Gastroesophageal sphincter (tissue), 4 donors: ENCODE results near the gene LTBP2. TPM values are rescaled to one million over a fixed set of nuclear protein-coding genes. Genes with fewer than 3 reads are reported as not detected.
A peak's percentile ranks its signal among the peaks of the same experiment; 100 is the strongest.

Source experiments
- ATAC-seq: fragments of 150-250 bp; one replicate; pipeline ENCODE4 v1.9.1; 2016; ENCODE audit warnings: mild to moderate bottlenecking, moderate library complexity
- H3K27ac ChIP-seq, 4 donors: fragments of 200-600 bp; sonication (generic) in 3 of 4; 1 replicate in 3 of 4; 2 replicates in 1 of 4; pipeline ENCODE4 v1.5.1; 2016 to 2019
- H3K27me3 ChIP-seq: fragments of 200-600 bp; sonication (generic); one replicate; pipeline ENCODE4 v1.5.1; 2019
- H3K36me3 ChIP-seq, 2 donors: fragments of 200-600 bp; sonication (generic); one replicate each; pipeline ENCODE4 v1.5.1; 2019; ENCODE audit warnings: control low read depth in 1 of 2
- H3K4me1 ChIP-seq, 3 donors: fragments of 200-600 bp; sonication (generic); 1 replicate in 2 of 3; 2 replicates in 1 of 3; pipeline ENCODE4 v1.5.1; 2016 to 2019; ENCODE audit warnings: control low read depth in 2 of 3
- H3K4me3 ChIP-seq, 2 donors: fragments of 200-600 bp; sonication (generic); one replicate each; pipeline ENCODE4 v1.5.1; 2019; ENCODE audit warnings: mild to moderate bottlenecking in 1 of 2, moderate library complexity in 1 of 2
- H3K9me3 ChIP-seq, 3 donors: fragments of 200-600 bp; sonication (generic); one replicate each; pipeline ENCODE4 v1.5.1; 2017 to 2019; ENCODE audit warnings: control low read depth in 2 of 3
- CTCF ChIP-seq, 4 experiments: fragments of 200-600 bp in 2 of 4; fragments of 450-650 bp in 2 of 4; sonication (generic) in 1 of 4; IDR thresholded peaks; one replicate each; pipeline ENCODE4 v1.5.1; 2017 to 2019; ENCODE audit warnings: antibody characterized with exemption in 4 of 4, mild to moderate bottlenecking in 2 of 4, moderate library complexity in 2 of 4
- EP300 ChIP-seq: sonication (generic); formaldehyde crosslinking; IDR thresholded peaks from one replicate; pipeline ENCODE4 v1.6.1; 2017; ENCODE audit warnings: antibody characterized with exemption, mild to moderate bottlenecking
- POLR2A ChIP-seq, 2 donors: fragments of 450-650 bp; IDR thresholded peaks; one replicate each; pipeline ENCODE4 v1.6.1; 2017; ENCODE audit warnings: antibody characterized with exemption in 2 of 2, mild to moderate bottlenecking in 2 of 2, moderate library complexity in 1 of 2
- POLR2AphosphoS5 ChIP-seq: sonication (generic); formaldehyde crosslinking; IDR thresholded peaks from one replicate; pipeline ENCODE4 v1.6.1; 2017; ENCODE audit warnings: antibody characterized with exemption
- WGBS, 2 donors: methylation state at CpG; one replicate each; pipeline ENCODE4 v1.1.5; 2018; ENCODE audit warnings: low coverage in 1 of 2; 5-methylcytosine and 5-hydroxymethylcytosine counted together
- total RNA-seq, 4 donors: library from RNA; depleted of rRNA; stranded (reverse); fragments of >200 nt; gene quantifications; one replicate each; pipeline ENCODE4 v1.1.0, GENCODE V29; 2016

Gene LTBP2
- total RNA-seq, 4 donors from 2014 or later, result 45.9 to 158 (median 88.4) TPM

GRCh38 chr14:74635847-74636246 is 23.8 kb upstream of the LTBP2 start:
- WGBS, 2 donors, result 79 to 80% methylated on average over 2 to 3 of the region's 3 CpGs
- Histone ChIP-seq H3K9me3 (no peaks in the 10 kb centered on the region), H3K27ac (no peak overlapping the region), H3K27me3 (peaks cover 20% of the 10 kb centered on the region), H3K36me3 (no peaks in the 10 kb centered on the region), H3K4me1 (peaks cover 0 to 20% (median 7%) of the 10 kb centered on the region in 3 donors), H3K4me3 (no peak overlapping the region)
- TF ChIP-seq EP300 (no peak), CTCF (IDR thresholded peaks at IDR 0.05) (no peak), POLR2AphosphoS5 (no peak), POLR2A (IDR thresholded peaks at IDR 0.05) (no peak)
- no peak for ATAC-seq

- peaks cover 0 to 14% (median 7%) of the 10 kb centered on the region in 3 donors for H3K4me1 ChIP-seq
- peaks cover 12% of the 10 kb centered on the region for H3K27me3 ChIP-seq
- H3K9me3 ChIP-seq, result no peaks in the 10 kb centered on the region
- no peak overlapping the region for H3K4me3 ChIP-seq
- no peak for ATAC-seq
- no peaks in the 10 kb centered on the region for H3K36me3 ChIP-seq
- WGBS, 2 donors, result 69 to 100% methylated on average over 1 to 2 of the region's 2 CpGs
- H3K27ac ChIP-seq, result no peak overlapping the region
- TF ChIP-seq POLR2A (IDR thresholded peaks at IDR 0.05) (no peak), CTCF (IDR thresholded peaks at IDR 0.05) (no peak), EP300 (no peak), POLR2AphosphoS5 (no peak)
Measured at GRCh38 chr14:74634964-74635363, 22.9 kb upstream of the LTBP2 start.

GRCh38 chr14:74634481-74634880 is 22.4 kb upstream of the LTBP2 start:
- H3K27me3 ChIP-seq, result peaks cover 12% of the 10 kb centered on the region
- WGBS, 2 donors, result 86% methylated on average over 1 of the region's 1 CpG; no CpG with 5 or more reads in 1 of the 2 donors
- H3K4me3 ChIP-seq, result no peak overlapping the region
- H3K9me3 ChIP-seq, result no peaks in the 10 kb centered on the region
- peaks cover 0 to 14% (median 7%) of the 10 kb centered on the region in 3 donors for H3K4me1 ChIP-seq
- no peak for TF ChIP-seq EP300
- no peak for TF ChIP-seq POLR2A (IDR thresholded peaks at IDR 0.05)
- no peak for TF ChIP-seq POLR2AphosphoS5
- no peak for TF ChIP-seq CTCF (IDR thresholded peaks at IDR 0.05)
- no peak overlapping the region for H3K27ac ChIP-seq
- no peak for ATAC-seq
- no peaks in the 10 kb centered on the region for H3K36me3 ChIP-seq

- H3K9me3 ChIP-seq, result no peaks in the 10 kb centered on the region
- no peaks in the 10 kb centered on the region for H3K36me3 ChIP-seq
- peak; percentile 51 for ATAC-seq
- H3K27ac ChIP-seq, result no peak overlapping the region
- no peaks in the 10 kb centered on the region for H3K4me1 ChIP-seq
- no peak overlapping the region for H3K4me3 ChIP-seq
- TF ChIP-seq CTCF (IDR thresholded peaks at IDR 0.05) (no peak), POLR2AphosphoS5 (no peak), EP300 (no peak), POLR2A (IDR thresholded peaks at IDR 0.05) (no peak)
- H3K27me3 ChIP-seq, result no peaks in the 10 kb centered on the region
- 66 to 75% methylated on average over 6 to 11 of the region's 15 CpGs for WGBS, 2 donors
Measured at GRCh38 chr14:74630881-74631690, 19.0 kb upstream of the LTBP2 start.

GRCh38 chr14:74628418-74628817 is 16.4 kb upstream of the LTBP2 start:
- TF ChIP-seq CTCF (IDR thresholded peaks at IDR 0.05), result no peak
- TF ChIP-seq POLR2AphosphoS5, result no peak
- TF ChIP-seq POLR2A (IDR thresholded peaks at IDR 0.05), result no peak
- TF ChIP-seq EP300, result no peak
- H3K27me3 ChIP-seq, result no peaks in the 10 kb centered on the region
- no peak overlapping the region for H3K4me3 ChIP-seq
- no peaks in the 10 kb centered on the region for H3K9me3 ChIP-seq
- H3K36me3 ChIP-seq, result no peaks in the 10 kb centered on the region
- ATAC-seq, result no peak
- H3K4me1 ChIP-seq, result no peaks in the 10 kb centered on the region
- H3K27ac ChIP-seq, result no peak overlapping the region
- WGBS, 2 donors, result 70 to 83% methylated on average over 2 to 5 of the region's 5 CpGs
